Stromal cell of bone marrow (primary cell): Measurements from ENCODE around the gene EVX2.
A peak's percentile ranks its signal among the peaks of the same experiment; 100 is the strongest.

Source experiments
- DNase-seq: peaks from one replicate; pipeline ENCODE4 v3.0.0-alpha.2; 2012; ENCODE audit warnings: low read depth

EVX2 gene

DNA sequence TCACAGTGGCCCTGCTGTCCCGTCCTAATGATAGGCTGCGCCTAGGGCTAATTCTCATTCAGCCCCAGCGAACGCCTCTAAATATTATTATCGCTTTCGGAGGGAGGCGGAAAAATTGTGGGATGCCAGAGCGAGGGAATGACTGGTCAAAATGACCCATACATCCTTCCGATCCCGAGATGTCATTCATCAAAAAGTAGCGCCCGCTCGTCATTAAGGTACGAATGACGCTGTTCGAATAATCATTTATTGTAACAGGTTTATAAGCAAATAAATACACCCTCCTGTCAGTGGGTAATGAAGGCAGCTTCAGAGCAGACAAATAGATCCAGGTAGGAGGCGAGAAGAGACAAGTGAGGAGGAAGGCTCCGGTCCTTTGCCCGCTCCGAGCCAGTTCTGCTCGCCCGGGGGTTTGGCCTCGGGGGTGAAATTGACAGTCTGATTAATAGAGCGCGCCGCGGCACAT is at the start of gene EVX2:
TSS of gene EVX2 (minus strand) at position 167 of the 466 bp plus-strand sequence. CDS start 186 bp downstream, outside the sequence.
- no peak for DNase-seq

DNA sequence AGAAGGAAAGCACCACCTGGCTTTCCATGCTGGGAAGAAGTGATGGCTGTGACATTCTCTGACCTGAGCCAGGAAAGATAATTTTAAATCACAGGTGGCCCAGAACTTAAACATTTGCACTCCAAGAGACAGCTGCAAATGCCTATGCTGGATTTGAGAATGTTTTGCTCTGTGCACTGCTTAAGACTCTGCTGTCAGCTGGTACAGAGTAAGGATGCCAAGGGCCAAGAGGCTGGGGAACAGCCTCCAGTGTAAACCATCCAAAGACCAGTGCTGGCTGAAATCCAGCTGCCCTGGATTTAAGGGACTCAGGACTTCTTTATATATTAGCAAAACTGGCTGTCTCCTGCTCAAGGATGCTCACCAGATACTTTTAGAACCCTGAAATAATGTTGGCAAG is 49.6 kb upstream of the EVX2 start:
- DNase-seq = no peak

DNA sequence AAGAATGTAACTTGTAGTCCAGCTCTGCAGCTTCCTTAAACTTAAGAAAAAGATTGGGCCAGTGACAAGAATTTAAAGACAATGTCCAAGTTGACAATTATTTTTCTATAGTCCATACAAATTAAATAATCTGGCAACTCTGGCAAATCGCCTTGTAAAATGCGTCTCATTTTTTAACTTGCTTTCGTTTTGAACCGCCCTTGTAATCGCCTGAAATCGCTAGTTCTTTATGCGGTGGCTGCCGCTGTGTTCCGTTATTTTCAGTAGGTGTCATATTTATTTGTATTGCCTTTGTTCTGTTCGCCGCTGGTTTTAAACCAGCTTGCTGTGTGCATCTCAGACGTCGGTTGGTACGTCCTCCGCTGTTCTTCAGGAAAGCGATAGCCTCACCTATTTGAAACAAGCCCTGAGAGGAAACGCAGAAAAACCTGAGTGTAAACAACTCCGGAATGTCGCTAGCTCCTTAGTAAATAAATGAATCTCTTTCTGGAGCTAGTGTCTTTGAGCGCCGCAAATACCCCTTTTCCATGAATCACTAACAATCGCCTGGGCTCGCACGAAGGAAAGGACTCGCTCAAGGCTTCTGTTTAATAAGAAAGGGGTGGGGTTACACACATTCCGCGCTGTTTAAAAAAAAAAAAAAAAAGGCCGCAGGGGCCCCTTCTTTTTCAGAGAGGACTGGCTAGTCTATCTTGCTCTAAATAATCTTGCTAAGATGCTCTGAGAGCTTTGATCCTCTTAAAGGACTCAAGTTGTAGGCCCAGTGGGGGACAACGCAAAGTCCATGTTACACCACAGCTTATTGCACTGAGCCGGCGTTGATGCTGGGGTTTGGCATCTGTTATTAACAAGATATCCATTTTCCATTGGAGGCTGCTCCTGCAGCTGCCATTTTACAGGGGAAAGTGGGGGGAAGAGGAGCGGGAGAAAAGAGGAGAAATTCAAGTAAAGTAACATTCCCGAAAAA is 48.7 kb upstream of the EVX2 start:
- no peak for DNase-seq

DNA sequence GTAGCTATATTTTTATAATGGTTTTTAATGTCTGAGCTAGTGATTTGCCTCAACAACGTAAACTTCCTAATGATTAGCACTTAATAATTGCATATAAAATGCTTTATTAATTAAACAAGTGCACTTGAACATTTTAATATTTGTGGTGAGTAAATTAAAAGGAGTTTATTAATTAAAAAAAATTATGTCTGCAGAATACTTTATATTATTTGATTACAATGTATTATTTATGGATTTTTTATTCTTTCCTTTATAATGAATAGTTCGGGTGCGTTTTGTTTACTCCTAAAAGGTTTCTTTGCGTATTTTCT is 48.0 kb upstream of the EVX2 start:
- no peak for DNase-seq

DNA sequence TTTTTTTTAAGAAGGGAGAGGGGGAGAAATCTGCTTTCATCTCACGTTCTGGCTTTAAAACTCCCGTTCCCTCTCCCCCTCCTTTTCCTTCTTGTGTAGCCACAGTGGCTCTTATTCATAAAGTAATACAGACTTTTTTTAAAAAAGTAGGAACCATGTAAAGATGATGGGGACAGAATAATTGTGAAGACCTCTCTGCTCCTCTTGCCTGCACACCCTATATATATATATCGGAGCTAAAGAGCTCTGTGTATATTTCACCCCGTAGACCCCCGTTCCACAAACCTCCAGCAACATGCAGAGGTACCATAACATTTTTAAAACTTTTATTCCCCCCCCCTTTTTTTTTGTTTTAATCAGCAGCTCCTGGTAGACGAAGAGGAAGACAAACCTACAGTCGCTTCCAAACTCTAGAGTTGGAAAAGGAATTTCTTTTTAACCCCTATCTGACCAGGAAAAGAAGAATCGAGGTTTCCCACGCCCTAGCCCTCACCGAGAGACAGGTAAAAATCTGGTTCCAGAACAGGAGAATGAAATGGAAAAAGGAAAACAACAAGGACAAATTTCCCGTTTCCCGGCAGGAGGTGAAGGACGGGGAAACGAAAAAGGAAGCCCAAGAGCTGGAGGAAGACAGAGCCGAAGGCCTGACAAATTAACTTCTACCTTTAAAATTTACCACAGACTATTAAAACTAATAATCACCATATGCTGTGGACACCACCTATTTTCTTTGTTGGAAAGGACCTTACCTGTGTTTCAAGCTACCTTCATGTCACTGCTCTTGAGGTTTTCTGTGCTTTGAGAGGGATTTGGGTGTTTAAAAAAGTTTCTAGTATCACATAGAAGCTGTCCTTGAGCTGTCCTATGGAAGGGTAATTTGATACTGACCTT is 47.4 kb upstream of the EVX2 start:
- DNase-seq = no peak

DNA sequence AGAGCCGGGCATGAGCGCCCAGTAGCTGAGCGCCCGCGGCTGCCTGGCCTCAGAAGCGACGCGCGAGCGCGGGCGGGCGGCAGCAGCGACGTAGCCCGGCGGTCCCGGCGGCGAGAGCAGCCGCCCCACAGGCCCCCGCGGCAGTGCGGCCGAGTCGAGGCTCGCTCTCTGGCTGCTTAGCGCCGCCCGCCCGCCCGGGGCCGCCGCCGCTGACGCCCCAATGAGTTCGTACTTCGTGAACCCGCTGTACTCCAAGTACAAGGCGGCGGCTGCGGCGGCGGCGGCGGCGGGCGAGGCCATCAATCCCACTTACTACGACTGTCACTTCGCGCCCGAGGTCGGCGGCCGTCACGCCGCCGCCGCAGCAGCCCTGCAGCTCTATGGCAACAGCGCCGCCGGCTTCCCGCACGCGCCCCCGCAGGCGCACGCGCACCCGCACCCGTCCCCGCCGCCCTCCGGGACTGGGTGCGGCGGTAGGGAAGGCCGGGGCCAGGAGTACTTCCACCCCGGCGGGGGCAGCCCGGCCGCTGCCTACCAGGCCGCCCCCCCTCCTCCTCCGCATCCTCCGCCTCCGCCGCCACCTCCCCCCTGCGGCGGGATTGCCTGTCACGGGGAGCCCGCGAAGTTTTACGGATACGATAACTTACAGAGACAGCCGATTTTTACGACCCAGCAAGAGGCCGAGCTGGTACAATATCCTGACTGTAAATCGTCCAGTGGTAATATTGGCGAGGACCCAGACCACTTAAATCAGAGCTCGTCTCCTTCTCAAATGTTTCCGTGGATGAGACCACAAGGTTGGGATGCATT is 46.6 kb upstream of the EVX2 start:
- DNase-seq = no peak

DNA sequence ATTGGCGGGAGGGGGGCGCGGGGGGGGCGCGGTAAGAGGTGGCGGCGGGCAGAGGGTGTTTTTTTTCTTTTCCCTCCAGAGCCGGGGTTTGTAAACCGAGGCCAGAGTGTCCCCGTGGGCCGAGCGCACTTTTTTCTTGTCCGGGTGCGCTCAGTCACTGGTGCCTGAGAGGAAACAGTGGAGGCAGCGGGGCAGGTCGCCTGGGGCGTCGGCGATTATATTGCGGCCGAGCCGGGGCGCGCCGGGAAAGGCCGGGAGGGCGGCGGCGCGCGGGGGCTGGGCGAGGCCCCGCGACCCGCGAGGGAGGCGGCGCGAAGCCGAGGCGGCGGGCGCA is 46.0 kb upstream of the EVX2 start:
- no peak for DNase-seq

DNA sequence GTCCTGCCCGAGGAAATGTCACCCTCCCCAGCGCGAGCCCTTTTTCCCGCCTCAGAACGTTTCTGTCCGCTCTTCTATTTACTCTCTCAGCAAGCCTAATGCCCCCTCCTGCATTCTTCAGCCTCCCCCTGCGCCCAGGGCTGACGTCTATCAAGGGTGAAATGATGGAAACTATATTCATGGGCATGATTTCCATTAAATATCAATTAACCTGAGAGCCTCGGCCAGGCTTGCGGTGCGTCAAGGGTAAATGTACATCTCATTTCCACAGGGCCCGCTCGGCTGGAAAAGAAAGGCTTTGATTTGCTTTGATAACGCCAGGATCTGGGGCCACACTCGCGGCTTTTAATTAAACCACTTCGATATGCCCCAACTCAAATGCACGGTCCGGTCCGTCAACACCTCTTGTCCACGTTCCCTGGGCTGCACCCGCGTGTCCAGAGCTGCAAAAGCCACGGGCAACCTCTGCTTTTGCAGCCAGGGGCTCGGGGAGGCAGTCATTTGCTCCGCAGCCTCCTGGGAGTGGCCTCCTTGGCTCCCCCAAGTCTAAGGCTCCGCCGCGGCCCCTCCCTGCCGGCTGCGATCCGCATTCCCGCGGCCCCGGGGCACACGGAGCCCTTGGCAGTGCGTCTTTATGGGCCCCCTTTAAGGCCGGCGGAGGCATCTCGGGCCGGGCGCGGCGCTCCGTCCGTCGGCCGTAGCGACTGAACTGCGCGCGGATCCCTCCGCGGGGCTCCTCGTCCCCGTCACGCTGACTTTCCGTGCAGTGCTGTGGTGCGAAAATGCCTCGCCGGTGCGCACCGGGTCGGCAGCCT is 45.4 kb upstream of the EVX2 start, which contains the start of gene HOXD8:
TSS of gene HOXD8 (plus strand) at position 724 of the 815 bp plus-strand sequence. CDS start 662 bp downstream, outside the sequence.
- DNase-seq = peak; percentile 73

DNA sequence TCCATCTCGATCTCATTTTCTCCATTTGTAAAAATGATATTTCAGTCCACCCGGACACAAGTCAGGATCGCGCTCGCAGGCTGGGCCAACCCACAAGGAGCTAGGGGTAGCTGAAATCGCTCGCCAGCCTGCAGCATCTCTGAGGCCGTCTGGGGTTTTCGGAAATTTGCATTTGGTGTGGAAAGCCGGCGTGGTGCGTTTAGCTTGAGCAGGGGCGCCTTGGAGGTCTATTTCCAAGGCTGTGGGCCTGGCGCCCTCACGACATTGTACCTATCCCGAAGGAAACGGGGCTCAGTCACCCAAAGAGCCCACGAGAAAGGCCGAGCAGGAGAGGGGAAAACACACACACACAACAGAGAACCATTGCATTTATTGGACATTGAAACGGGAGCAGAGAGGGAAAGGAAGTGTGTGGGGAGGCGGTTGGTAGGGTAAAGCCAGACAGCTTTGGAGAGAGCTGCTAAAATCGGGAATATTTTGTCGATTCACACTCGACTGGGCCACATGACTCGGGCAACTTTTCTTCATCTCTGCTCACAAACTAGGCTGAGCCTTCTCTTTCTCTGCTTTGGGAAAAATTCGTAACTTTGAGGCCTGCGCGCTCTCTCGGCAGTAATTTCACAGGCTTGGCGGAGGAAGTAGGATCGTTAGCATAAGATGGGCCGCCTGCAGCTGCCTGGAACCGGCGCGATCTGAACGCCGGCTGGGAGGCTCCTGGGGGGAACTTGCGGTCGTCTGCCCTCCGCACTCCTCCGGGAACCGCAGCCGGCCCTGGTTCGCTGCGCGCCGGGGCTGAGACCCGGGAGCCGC is 44.6 kb upstream of the EVX2 start:
- no peak for DNase-seq

DNA sequence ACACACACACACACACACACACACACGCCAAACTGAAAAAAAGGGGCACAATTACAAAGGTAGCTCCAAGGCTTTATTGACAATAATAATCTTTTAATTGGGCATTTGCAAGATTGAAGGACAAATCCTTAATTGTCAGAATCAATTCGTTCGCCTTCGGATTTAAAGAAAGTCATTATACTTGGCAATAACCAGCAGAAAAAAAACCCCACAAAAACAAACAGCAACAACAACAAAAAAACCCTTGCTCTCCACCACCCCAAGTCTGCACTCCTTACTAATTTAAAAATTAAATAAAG is 44.0 kb upstream of the EVX2 start:
- DNase-seq = no peak

DNA sequence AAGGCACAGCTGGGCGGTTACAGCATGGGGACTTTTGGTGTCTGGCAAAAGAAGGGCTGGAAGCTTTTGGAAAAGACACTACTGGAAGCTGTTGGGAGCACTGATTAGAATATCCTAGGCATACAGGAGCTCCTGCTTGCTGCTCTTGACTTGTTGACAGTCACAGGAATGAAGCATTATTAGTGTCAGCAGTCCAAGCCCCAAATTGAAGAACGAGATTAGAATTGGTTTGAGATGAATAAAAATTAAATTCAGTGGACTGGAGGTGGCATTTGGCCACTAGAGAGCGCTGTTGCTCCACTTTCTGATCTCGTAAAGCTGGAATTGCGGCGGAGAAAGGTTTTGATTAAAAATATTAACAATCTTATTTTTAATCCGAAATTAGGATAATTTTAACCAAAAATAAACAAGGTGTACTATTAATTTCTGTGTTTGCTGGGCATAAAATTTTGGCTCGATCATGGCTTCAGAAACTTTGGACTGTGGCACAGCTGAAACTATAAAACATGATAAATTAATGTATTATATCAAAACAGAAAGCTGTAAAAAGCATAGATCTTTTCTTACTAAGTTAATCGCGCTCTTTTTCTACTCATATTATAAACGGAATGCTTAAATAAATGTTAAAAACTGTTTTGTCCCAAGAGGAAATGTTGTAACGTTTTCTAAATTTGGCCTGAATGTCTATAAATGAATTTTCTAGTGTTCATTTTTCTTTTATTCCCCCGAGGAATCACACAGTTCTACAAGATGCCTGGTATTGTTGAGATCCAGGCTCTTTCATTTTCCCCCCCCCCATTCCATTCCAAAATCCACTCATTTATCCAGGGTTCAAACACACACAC is 43.4 kb upstream of the EVX2 start:
- no peak for DNase-seq

DNA sequence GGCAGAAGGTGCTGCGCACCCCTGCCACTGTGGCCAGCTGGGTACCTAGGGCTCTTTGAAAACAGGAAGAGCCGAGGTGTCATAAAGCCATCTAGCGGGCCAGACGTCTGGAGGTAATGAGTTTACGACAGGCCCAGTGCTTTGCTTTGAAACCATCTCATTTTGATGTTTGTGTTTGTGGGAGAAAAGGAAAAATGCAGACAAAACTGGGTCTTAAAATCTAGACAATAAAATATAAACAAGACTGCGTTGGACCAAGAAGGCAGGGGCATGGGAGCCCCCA is 42.0 kb upstream of the EVX2 start:
- no peak for DNase-seq

DNA sequence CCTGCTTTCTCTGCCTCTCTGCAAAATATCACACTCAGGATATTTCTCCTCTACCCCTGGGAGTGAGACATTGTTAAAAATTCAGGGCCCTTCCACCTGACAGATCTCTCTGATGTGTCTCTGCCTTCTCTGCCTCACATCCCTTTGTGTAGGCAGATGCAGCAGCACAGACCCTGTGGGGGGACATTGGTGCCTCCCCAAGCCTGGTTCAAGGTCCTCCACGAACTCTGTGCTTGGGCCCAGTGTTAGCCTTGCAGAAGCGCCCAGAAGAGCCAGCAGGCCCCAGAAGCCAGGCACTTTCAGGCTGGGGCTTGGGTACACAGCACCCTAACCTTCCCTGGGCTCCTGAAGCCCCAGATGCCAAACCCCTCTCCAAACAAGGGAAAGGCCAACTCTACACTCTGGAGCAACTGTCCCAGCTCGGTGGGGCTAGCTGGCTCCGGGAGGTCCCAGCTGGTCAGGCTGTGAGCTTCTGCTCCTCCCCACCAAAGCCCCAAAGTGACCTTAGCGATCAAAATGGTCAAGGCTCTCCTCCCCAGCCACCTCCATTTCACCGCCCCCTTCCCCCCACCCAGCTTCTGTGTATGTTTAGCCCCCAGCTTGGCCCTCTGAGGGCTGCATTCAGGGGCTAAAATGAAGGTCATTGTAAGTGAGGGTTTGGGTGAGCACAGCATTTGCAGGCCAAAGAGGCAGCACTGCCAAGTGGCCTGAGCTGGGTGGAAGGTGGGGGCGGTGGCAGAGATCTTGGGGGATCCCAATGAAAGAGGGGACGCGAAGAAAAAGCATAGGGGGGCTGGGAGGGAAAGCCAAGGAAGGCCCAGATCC is 41.4 kb upstream of the EVX2 start:
- no peak for DNase-seq

DNA sequence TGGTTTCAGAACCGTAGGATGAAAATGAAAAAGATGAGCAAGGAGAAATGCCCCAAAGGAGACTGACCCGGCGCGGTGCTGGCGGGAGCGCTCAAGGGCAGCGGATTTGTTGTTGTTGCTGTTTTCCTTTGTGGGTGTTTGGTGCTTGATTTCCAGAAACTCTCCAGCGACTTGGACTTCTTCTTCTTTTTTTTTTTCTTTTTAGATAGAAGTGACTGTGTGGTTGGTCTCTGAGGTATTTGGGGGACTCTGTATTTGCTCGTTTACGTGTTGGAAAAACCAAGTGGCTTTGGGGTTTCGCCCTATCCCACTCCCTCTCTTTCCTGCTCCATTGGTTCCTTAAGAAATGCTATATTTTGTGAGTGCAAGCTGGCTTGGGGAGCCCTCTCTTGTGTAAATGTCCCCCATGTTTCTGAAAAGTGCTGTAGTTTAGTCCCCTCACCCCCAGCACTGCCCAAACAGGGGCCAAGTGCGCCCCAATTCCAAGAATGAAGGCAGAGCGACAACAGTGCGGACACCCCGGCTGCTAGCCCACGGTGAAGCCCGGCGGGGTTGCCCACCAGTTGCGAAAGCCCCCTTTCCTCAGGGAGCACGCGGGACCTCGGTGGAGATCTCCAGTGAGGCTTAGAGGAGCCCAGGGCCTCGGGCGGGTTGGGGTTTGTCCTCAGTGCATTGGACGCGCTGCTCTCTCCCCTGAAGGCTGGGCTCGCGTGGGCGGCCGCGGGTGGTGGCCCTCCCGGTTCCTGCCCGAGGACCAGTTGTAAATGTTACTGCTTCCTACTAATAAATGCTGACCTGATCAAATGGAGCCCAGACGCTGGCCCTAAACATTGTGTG is 40.6 kb upstream of the EVX2 start:
- no peak for DNase-seq

DNA sequence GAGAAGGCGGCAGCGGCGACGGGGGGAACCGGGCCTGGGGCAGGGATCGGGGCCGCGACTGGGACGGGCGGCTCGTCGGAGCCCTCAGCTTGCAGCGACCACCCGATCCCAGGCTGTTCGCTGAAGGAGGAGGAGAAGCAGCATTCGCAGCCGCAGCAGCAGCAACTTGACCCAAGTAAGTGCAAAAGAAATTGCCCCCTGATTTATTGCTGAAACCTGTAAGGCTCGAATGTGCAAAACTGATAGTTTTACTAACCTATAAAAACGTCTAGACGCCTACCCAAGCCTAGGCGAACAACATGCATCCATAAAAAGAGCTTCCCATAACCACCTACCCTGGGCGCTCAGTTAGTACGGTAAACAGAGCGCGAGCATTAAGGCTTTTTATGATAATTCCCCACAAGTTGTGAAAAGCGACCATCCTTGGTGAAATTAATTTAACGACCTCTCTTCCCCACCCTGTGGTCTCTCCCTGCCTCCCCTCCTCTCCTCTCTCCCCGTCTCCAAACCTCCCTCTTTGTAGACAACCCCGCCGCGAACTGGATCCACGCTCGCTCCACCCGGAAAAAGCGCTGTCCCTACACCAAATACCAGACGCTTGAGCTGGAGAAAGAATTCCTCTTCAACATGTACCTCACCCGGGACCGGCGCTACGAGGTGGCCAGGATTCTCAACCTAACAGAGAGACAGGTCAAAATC is 39.8 kb upstream of the EVX2 start:
- DNase-seq = no peak

DNA sequence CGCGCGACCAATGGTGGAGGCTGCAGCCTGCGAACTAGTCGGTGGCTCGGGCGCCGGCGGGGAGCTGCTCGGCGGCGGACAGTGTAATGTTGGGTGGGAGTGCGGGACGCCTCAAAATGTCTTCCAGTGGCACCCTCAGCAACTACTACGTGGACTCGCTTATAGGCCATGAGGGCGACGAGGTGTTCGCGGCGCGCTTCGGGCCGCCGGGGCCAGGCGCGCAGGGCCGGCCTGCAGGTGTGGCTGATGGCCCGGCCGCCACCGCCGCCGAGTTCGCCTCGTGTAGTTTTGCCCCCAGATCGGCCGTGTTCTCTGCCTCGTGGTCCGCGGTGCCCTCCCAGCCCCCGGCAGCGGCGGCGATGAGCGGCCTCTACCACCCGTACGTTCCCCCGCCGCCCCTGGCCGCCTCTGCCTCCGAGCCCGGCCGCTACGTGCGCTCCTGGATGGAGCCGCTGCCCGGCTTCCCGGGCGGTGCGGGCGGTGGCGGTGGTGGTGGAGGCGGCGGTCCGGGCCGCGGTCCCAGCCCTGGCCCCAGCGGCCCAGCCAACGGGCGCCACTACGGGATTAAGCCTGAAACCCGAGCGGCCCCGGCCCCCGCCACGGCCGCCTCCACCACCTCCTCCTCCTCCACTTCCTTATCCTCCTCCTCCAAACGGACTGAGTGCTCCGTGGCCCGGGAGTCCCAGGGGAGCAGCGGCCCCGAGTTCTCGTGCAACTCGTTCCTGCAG is 39.1 kb upstream of the EVX2 start, which contains the start of gene HOXD9:
TSS of gene HOXD9 (plus strand) at position 37 of the 728 bp plus-strand sequence. CDS start at position 87, 50 bp downstream.
- DNase-seq = no peak
